Esophagus squamous epithelium (tissue), 4 donors: ENCODE measurements around the gene TOM1L1.

Source experiments
- CTCF ChIP-seq, 6 experiments: fragments of 450-650 bp in 4 of 6; fragments of 200-600 bp in 2 of 6; sonication (generic) in 2 of 6; IDR thresholded peaks; one replicate each; pipeline ENCODE4 v1.5.1; 2016 to 2019; ENCODE audit warnings: antibody characterized with exemption in 6 of 6, mild to moderate bottlenecking in 4 of 6, moderate library complexity in 4 of 6
- POLR2A ChIP-seq, 4 donors: fragments of 450-650 bp; IDR thresholded peaks; one replicate each; pipeline ENCODE4 v1.6.1; 2017; ENCODE audit warnings: antibody characterized with exemption in 4 of 4, mild to moderate bottlenecking in 4 of 4, moderate library complexity in 3 of 4

- TF ChIP-seq POLR2A (IDR thresholded peaks at IDR 0.05) (no peak), CTCF (IDR thresholded peaks at IDR 0.05) (no peak)
Measured at GRCh38 chr17:54977744-54978143, 77.1 kb downstream of the TOM1L1 start.
